ACC112 (cell line): ENCODE measurements around the gene TMEM132C.

Experiments used
- H2AFZ ChIP-seq: fragments of 200-600 bp; sonication (generic); one replicate; pipeline ENCODE4 v1.6.0; 2017; ENCODE audit warnings: antibody characterized with exemption, low read length; ENCODE audit not compliant: unreplicated experiment
- H3K27ac ChIP-seq: fragments of 200-600 bp; sonication (generic); 2 replicates; pipeline ENCODE4 v1.5.1; 2014; ENCODE audit warnings: low read depth, mild to moderate bottlenecking, antibody characterized with exemption, low read length, moderate library complexity
- H3K27me3 ChIP-seq: fragments of 200-600 bp; sonication (generic); 2 replicates; pipeline ENCODE4 v1.6.1; 2014; ENCODE audit warnings: mild to moderate bottlenecking, antibody characterized with exemption, low read length, moderate library complexity, mixed read lengths; ENCODE audit not compliant: insufficient read depth
- H3K36me3 ChIP-seq: fragments of 200-600 bp; sonication (generic); 2 replicates; pipeline ENCODE4 v1.6.1; 2016; ENCODE audit warnings: mild to moderate bottlenecking, antibody characterized with exemption, low read length, moderate library complexity, mixed read lengths; ENCODE audit not compliant: insufficient read depth
- H3K4me1 ChIP-seq: fragments of 200-600 bp; sonication (generic); one replicate; pipeline ENCODE4 v1.6.1; 2016; ENCODE audit warnings: low read length, mixed read lengths; ENCODE audit not compliant: insufficient read depth, unreplicated experiment, control insufficient read depth
- H3K4me3 ChIP-seq: fragments of 200-600 bp; sonication (generic); 2 replicates; pipeline ENCODE4 v1.5.1; 2014; ENCODE audit warnings: mild to moderate bottlenecking, low read depth, low read length
- H3K79me2 ChIP-seq: fragments of 200-600 bp; sonication (generic); one replicate; pipeline ENCODE4 v1.6.0; 2016; ENCODE audit warnings: low read length; ENCODE audit not compliant: control insufficient read depth, unreplicated experiment, insufficient read depth

TMEM132C gene

GRCh38 chr12:128705140-128705539, 438.2 kb downstream of the TMEM132C start:
- H3K4me3 ChIP-seq, result no peak overlapping the region
- no peaks in the 10 kb centered on the region for H3K4me1 ChIP-seq
- no peak overlapping the region for H3K27ac ChIP-seq
- H3K27me3 ChIP-seq, result no peaks in the 10 kb centered on the region
- no peaks in the 10 kb centered on the region for H3K79me2 ChIP-seq
- H2AFZ ChIP-seq, result no peak overlapping the region
- no peaks in the 10 kb centered on the region for H3K36me3 ChIP-seq

GRCh38 chr12:128707488-128707887, 440.5 kb downstream of the TMEM132C start:
- Histone ChIP-seq H3K27ac (no peak overlapping the region), H3K36me3 (no peaks in the 10 kb centered on the region), H2AFZ (no peak overlapping the region), H3K4me3 (no peak overlapping the region), H3K27me3 (no peaks in the 10 kb centered on the region), H3K79me2 (no peaks in the 10 kb centered on the region), H3K4me1 (no peaks in the 10 kb centered on the region)

DNA sequence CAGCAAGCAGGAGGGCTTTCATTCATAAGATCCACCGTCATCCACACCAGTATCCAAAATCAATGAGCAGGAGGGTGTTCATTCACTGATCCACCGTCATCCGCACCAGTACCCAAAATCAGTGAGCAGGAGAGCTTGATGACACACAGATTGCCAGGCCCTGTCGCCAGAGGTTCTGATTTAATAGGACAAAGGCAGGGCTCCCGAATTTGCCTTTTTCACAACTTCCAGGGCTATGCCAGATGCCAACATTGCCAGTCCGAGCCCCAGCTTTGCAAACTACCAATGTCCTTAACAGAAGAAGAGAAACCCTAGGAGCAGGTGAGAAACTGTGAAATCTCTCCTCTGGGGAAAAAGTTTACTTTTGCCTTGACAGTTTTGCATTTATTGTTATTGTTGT, 441.8 kb downstream of the TMEM132C start:
- H2AFZ ChIP-seq, result no peak overlapping the region

GRCh38 chr12:128709660-128710059, 442.7 kb downstream of the TMEM132C start:
- Histone ChIP-seq H3K4me3 (no peak overlapping the region), H3K27ac (no peak overlapping the region), H3K27me3 (no peaks in the 10 kb centered on the region), H3K4me1 (no peaks in the 10 kb centered on the region), H2AFZ (no peak overlapping the region), H3K79me2 (no peaks in the 10 kb centered on the region), H3K36me3 (no peaks in the 10 kb centered on the region)

More for the DNA sequence above, 441.8 kb downstream of the TMEM132C start:
- no peak overlapping the region for H3K27ac ChIP-seq
- H3K36me3 ChIP-seq, result no peaks in the 10 kb centered on the region
- no peaks in the 10 kb centered on the region for H3K27me3 ChIP-seq
- H3K79me2 ChIP-seq, result no peaks in the 10 kb centered on the region
- H3K4me3 ChIP-seq, result no peak overlapping the region
- H3K4me1 ChIP-seq, result no peaks in the 10 kb centered on the region

DNA sequence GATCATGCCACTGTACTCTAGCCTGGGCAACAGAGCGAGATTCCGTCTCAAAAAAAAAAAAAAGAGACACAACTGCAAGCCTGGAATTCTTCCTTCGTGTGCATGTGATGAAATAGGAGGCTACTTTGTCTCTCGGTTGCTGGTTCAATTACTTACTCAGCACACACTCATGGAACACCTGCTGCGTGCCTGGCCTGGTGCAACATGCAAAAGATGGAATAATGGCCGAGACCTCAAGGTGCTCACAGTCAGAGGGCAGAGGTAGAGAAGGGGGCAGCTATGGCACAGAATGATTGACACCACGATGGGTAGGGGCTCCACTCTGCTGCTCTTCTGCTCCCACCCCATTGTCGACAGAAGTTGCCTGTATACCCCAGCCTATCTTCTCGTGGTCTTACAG, 444.5 kb downstream of the TMEM132C start:
- H3K36me3 ChIP-seq, result no peaks in the 10 kb centered on the region
- H3K27me3 ChIP-seq, result no peaks in the 10 kb centered on the region

DNA sequence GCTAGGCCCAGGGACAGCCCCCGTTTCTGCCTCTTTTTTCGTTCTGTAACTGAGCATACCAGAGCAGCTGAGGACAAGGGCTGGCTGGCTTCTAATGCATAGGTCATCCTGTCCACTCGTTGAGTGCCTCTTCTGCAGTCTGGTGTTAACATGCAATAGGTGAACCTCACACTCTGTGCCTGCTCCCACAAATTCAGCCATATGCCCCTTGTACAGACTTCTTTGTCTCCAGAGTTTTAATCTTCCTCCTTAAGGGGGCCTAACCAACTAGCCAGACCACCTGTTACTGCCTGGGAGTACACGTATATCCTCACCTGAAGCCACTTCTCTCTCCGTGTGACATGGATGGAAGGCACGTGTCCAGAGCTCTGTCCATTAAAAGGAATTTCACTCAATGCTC, 445.7 kb downstream of the TMEM132C start:
- Histone ChIP-seq H3K4me3 (no peak overlapping the region), H2AFZ (no peak overlapping the region), H3K79me2 (no peaks in the 10 kb centered on the region), H3K36me3 (no peaks in the 10 kb centered on the region), H3K27ac (no peak overlapping the region), H3K27me3 (no peaks in the 10 kb centered on the region), H3K4me1 (no peaks in the 10 kb centered on the region)

More for the DNA sequence above, 444.5 kb downstream of the TMEM132C start:
- H3K27ac ChIP-seq, result no peak overlapping the region
- no peaks in the 10 kb centered on the region for H3K4me1 ChIP-seq
- H3K79me2 ChIP-seq, result no peaks in the 10 kb centered on the region
- no peak overlapping the region for H2AFZ ChIP-seq
- H3K4me3 ChIP-seq, result no peak overlapping the region

DNA sequence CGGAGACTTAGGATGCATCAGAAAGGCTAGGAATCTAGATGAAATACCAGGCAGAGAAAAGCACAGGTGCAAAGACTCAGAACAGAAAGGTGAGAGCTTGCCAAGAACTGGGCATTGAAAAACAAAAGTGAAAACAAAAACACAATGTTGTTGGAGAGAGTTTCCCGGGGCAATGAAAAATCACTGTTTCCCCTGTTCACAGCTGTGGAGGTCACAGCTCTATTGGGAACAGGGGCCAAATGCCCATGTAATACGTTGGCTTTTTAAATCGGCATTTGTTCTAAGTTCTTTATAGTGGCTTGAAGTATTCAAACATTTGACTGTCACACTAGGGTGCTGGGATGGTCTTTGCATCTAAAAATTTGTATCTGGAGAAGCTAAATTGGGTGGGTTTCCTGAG, 448.5 kb downstream of the TMEM132C start:
- no peak overlapping the region for H2AFZ ChIP-seq
- no peak overlapping the region for H3K4me3 ChIP-seq
- no peaks in the 10 kb centered on the region for H3K27me3 ChIP-seq
- no peaks in the 10 kb centered on the region for H3K4me1 ChIP-seq
- H3K79me2 ChIP-seq, result no peaks in the 10 kb centered on the region
- H3K27ac ChIP-seq, result no peak overlapping the region
- H3K36me3 ChIP-seq, result no peaks in the 10 kb centered on the region

GRCh38 chr12:128724468-128725046, 457.6 kb downstream of the TMEM132C start:
- Histone ChIP-seq H3K36me3 (no peaks in the 10 kb centered on the region), H3K4me1 (no peaks in the 10 kb centered on the region), H3K4me3 (no peak overlapping the region), H3K79me2 (no peaks in the 10 kb centered on the region), H3K27me3 (no peaks in the 10 kb centered on the region), H2AFZ (no peak overlapping the region), H3K27ac (no peak overlapping the region)

DNA sequence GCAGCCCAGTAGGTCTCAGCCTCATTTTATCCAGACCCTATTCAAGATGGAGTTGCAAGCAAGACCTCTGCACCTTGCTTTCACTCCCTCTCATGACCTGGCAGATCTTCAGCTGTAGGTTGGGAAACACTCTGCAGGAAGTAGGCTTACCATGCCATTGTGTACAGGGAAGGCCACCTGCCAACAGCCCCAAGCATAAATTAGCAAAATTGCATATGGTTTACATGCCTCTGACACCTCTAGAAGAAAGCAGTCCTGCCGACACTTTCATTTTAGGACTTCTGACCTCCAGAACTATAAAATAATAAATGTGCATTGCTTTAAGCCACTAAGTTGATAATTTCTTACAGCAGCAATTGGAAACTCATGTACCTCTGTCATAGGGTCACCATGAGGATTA, 459.9 kb downstream of the TMEM132C start:
- Histone ChIP-seq H3K36me3 (no peaks in the 10 kb centered on the region), H2AFZ (no peak overlapping the region), H3K4me1 (no peaks in the 10 kb centered on the region), H3K27ac (no peak overlapping the region), H3K4me3 (no peak overlapping the region), H3K79me2 (no peaks in the 10 kb centered on the region), H3K27me3 (no peaks in the 10 kb centered on the region)

DNA sequence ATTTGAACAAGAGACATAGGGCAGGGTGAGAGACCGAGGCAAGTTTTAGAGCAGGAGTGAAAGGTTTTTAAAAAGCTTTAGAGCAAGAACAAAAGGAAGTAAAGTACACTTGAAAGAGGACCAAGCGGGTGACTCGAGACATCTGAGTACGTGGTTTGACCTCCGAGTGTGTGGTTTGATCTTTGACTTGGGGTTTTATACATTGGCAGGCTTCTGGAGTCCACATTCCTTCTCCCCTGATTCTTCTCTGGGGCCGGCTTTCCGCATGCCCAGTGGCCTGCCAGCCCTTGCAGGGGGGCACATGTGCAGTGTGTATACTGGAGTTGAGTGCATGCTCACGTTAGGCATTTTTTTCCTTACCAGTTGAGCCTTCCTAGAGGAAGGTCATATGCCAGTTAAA, 460.5 kb downstream of the TMEM132C start:
- Histone ChIP-seq H3K27ac (no peak overlapping the region), H3K36me3 (no peaks in the 10 kb centered on the region), H3K4me3 (no peak overlapping the region), H3K27me3 (no peaks in the 10 kb centered on the region), H3K79me2 (no peaks in the 10 kb centered on the region), H2AFZ (no peak overlapping the region), H3K4me1 (no peaks in the 10 kb centered on the region)

GRCh38 chr12:128727999-128728398, 461.0 kb downstream of the TMEM132C start:
- Histone ChIP-seq H3K27ac (no peak overlapping the region), H3K27me3 (no peaks in the 10 kb centered on the region), H3K4me3 (no peak overlapping the region), H3K4me1 (no peaks in the 10 kb centered on the region), H3K79me2 (no peaks in the 10 kb centered on the region), H3K36me3 (no peaks in the 10 kb centered on the region), H2AFZ (no peak overlapping the region)
